Liver (tissue), 9 donors: Measurements from ENCODE around the gene PINLYP. TPM values are rescaled to one million over a fixed set of nuclear protein-coding genes. Genes with fewer than 3 reads are reported as not detected.

ENCODE experiments used
- DNase-seq: peaks from one replicate; pipeline ENCODE4 v3.0.0-alpha.2; 2017; ENCODE audit warnings: low spot score
- H3K27ac ChIP-seq, 2 donors: one replicate each; pipeline ENCODE4 v1.7.0; 2013; ENCODE audit warnings: inconsistent platforms in 2 of 2, low read length in 2 of 2, control low read depth in 1 of 2, low read depth in 1 of 2, mild to moderate bottlenecking in 1 of 2
- H3K27me3 ChIP-seq, 4 donors: one replicate each; pipeline versions ENCODE4 v1.6.1 to v1.7.0; 2013; ENCODE audit warnings: low read length in 3 of 4, inconsistent platforms in 1 of 4, mild to moderate bottlenecking in 1 of 4, moderate library complexity in 1 of 4; ENCODE audit not compliant: control insufficient read depth in 4 of 4, insufficient read depth in 4 of 4
- H3K36me3 ChIP-seq, 4 donors: one replicate each; pipeline versions ENCODE4 v1.6.1 to v1.7.0; 2013; ENCODE audit warnings: low read length in 3 of 4, mild to moderate bottlenecking in 3 of 4, low read depth in 1 of 4, moderate library complexity in 1 of 4; ENCODE audit not compliant: control insufficient read depth in 4 of 4, insufficient read depth in 3 of 4
- H3K4me1 ChIP-seq, 4 donors: one replicate each; pipeline versions ENCODE4 v1.6.1 to v1.7.0; 2013; ENCODE audit warnings: low read length in 3 of 4, mild to moderate bottlenecking in 3 of 4, moderate library complexity in 1 of 4; ENCODE audit not compliant: control insufficient read depth in 4 of 4, insufficient read depth in 4 of 4
- H3K4me3 ChIP-seq, 3 donors: one replicate each; pipeline versions ENCODE4 v1.6.1 to v1.7.0; 2013; ENCODE audit warnings: low read length in 3 of 3, control low read depth in 1 of 3, low read depth in 1 of 3, mild to moderate bottlenecking in 1 of 3
- H3K9ac ChIP-seq, 2 donors: one replicate each; pipeline ENCODE4 v1.7.0; 2013; ENCODE audit warnings: low read length in 2 of 2, mild to moderate bottlenecking in 2 of 2, moderate library complexity in 2 of 2, control low read depth in 1 of 2, low read depth in 1 of 2
- H3K9me3 ChIP-seq, 4 donors: one replicate each; pipeline versions ENCODE4 v1.6.1 to v1.7.0; 2013; ENCODE audit warnings: low read length in 3 of 4; ENCODE audit not compliant: control insufficient read depth in 4 of 4
- ATF3 ChIP-seq: IDR thresholded peaks from 2 replicates; pipeline ENCODE4 v1.6.1; 2016; ENCODE audit warnings: antibody characterized with exemption
- CTCF ChIP-seq: fragments of 150-350 bp; IDR thresholded peaks from 2 replicates; pipeline ENCODE4 v1.5.1; 2017; ENCODE audit warnings: improper control_type of control experiment, low read depth, low read length; ENCODE audit not compliant: missing input control
- EGR1 ChIP-seq, 2 donors: IDR thresholded peaks; 2 replicates each; pipeline ENCODE4 v1.6.1; 2016 to 2018; ENCODE audit warnings: antibody characterized with exemption in 2 of 2, low read depth in 2 of 2
- FOXA1 ChIP-seq: IDR thresholded peaks from 2 replicates; pipeline ENCODE4 v1.6.1; 2016; ENCODE audit warnings: antibody characterized with exemption
- FOXA2 ChIP-seq: IDR thresholded peaks from 2 replicates; pipeline ENCODE4 v1.6.1; 2016; ENCODE audit warnings: antibody characterized with exemption
- GABPA ChIP-seq, 2 donors: IDR thresholded peaks in 1 of 2; conservative IDR thresholded peaks in 1 of 2; 2 replicates each; pipeline ENCODE4 v1.6.1; 2016; ENCODE audit warnings: antibody characterized with exemption in 2 of 2, mild to moderate bottlenecking in 1 of 2, moderate library complexity in 1 of 2
- HNF4A ChIP-seq, 2 donors: conservative IDR thresholded peaks; 2 replicates each; pipeline ENCODE4 v1.6.1; 2016; ENCODE audit warnings: antibody characterized with exemption in 2 of 2, mild to moderate bottlenecking in 2 of 2
- HNF4G ChIP-seq: IDR thresholded peaks from 2 replicates; pipeline ENCODE4 v1.6.1; 2016; ENCODE audit warnings: antibody characterized with exemption
- JUND ChIP-seq, 2 donors: IDR thresholded peaks; 2 replicates each; pipeline ENCODE4 v1.6.1; 2016; ENCODE audit warnings: antibody characterized with exemption in 2 of 2
- NR2F2 ChIP-seq: IDR thresholded peaks from 2 replicates; pipeline ENCODE4 v1.6.1; 2016; ENCODE audit warnings: antibody characterized with exemption
- RAD21 ChIP-seq, 2 donors: IDR thresholded peaks; 2 replicates each; pipeline ENCODE4 v1.6.1; 2016; ENCODE audit warnings: antibody characterized with exemption in 2 of 2, mild to moderate bottlenecking in 2 of 2
- REST ChIP-seq: IDR thresholded peaks from 2 replicates; pipeline ENCODE4 v1.6.1; 2016; ENCODE audit warnings: antibody characterized with exemption, mild to moderate bottlenecking
- RXRA ChIP-seq, 2 donors: IDR thresholded peaks; 2 replicates each; pipeline ENCODE4 v1.6.1; 2017 to 2018; ENCODE audit warnings: antibody characterized with exemption in 2 of 2, mild to moderate bottlenecking in 1 of 2
- SP1 ChIP-seq: IDR thresholded peaks from 2 replicates; pipeline ENCODE4 v1.6.1; 2018; ENCODE audit warnings: antibody characterized with exemption, mild to moderate bottlenecking
- TAF1 ChIP-seq: conservative IDR thresholded peaks from 2 replicates; pipeline ENCODE4 v1.6.1; 2016; ENCODE audit warnings: antibody characterized with exemption, mild to moderate bottlenecking
- ZBTB33 ChIP-seq: IDR thresholded peaks from 2 replicates; pipeline ENCODE4 v1.6.1; 2016; ENCODE audit warnings: antibody characterized with exemption
- WGBS: extraction: QIAGEN DNeasy Blood & Tissue Kit; methylation state at CpG from one replicate; pipeline ENCODE4 v1.1.7; 2013; 5-methylcytosine and 5-hydroxymethylcytosine counted together
- polyA plus RNA-seq, 2 donors: library from polyadenylated mRNA; stranded (reverse) in 1 of 2; unstranded in 1 of 2; fragments of 200-250 nt in 1 of 2; fragments of >200 nt in 1 of 2; fragmentation: Nextera tagmentation in 1 of 2; extraction: Ambion mirVana in 1 of 2; gene quantifications; one replicate each; pipeline versions ENCODE4 v1.2.1 to v1.2.3, GENCODE V29; 2013 to 2015
- total RNA-seq, 2 donors: library from RNA; depleted of rRNA; stranded (reverse); fragments of >200 nt; gene quantifications; one replicate each; pipeline ENCODE4 v1.2.3, GENCODE V29; 2014
- donor health status: healthy.
- donor health status: healthy.
- donor health status: healthy.
- donor health status: healthy.
- donor health status: healthy.

The PINLYP gene
- total and polyA plus RNA-seq, 4 donors = 0.42 to 4.3 (median 0.57) TPM

GRCh38 chr19:43540381-43540780 is 35.2 kb upstream of the PINLYP start (continued):
- TF ChIP-seq CTCF = no peak
- no peak for TF ChIP-seq EGR1 (IDR thresholded peaks at IDR 0.05; ENCODE audit: low read depth in 2 of 2)
- no peak for TF ChIP-seq FOXA1
- TF ChIP-seq RAD21 (IDR thresholded peaks at IDR 0.05) = no peak
- no peak for TF ChIP-seq JUND (IDR thresholded peaks at IDR 0.05)
- no peak for TF ChIP-seq TAF1

- no peak overlapping the region for H3K4me3 ChIP-seq
- WGBS = 86% methylated on average over 5 of the region's 5 CpGs
- DNase-seq = no peak
- TF ChIP-seq SP1 = peak; percentile 54
- TF ChIP-seq HNF4G = peak; percentile 87
- TF ChIP-seq FOXA2 = no peak
- TF ChIP-seq NR2F2 = peak; percentile 85
- TF ChIP-seq RXRA (IDR thresholded peaks at IDR 0.05) = peak; percentile 73 to 93
- peak; percentile 88 to 97 for TF ChIP-seq HNF4A (conservative IDR thresholded peaks at IDR 0.05)
- TF ChIP-seq CTCF = no peak
- H3K36me3 ChIP-seq = peaks cover 4 to 16% (median 11%) of the 10 kb centered on the region in 4 donors
- no peaks in the 10 kb centered on the region for H3K9me3 ChIP-seq
- H3K9ac ChIP-seq = no peak overlapping the region
- no peaks in the 10 kb centered on the region for H3K27me3 ChIP-seq
- no peak overlapping the region for H3K27ac ChIP-seq
- H3K4me1 ChIP-seq = peaks cover 4 to 13% (median 7%) of the 10 kb centered on the region in 4 donors
These were observed 33.5 kb upstream of the PINLYP start for GRCh38 chr19:43541920-43542650.

GRCh38 chr19:43544077-43544476 is 31.5 kb upstream of the PINLYP start:
- Histone ChIP-seq H3K27me3 (no peaks in the 10 kb centered on the region), H3K9me3 (no peaks in the 10 kb centered on the region), H3K27ac (no peak overlapping the region), H3K36me3 (peaks cover 2 to 19% (median 10%) of the 10 kb centered on the region in 4 donors), H3K4me3 (no peak overlapping the region), H3K4me1 (peaks cover 4 to 13% (median 7%) of the 10 kb centered on the region in 4 donors), H3K9ac (no peak overlapping the region)
- 98% methylated on average over 9 of the region's 9 CpGs for WGBS
- no peak for DNase-seq
- TF ChIP-seq EGR1 (IDR thresholded peaks at IDR 0.05; ENCODE audit: low read depth in 2 of 2) (no peak), ZBTB33 (no peak), GABPA (IDR thresholded peaks at IDR 0.05 in 1 of 2, conservative IDR thresholded peaks at IDR 0.05 in 1 of 2) (no peak), HNF4G (no peak), HNF4A (conservative IDR thresholded peaks at IDR 0.05) (no peak), NR2F2 (no peak), FOXA2 (no peak), CTCF (no peak), ATF3 (no peak), TAF1 (no peak), REST (no peak), SP1 (no peak), FOXA1 (no peak), JUND (IDR thresholded peaks at IDR 0.05) (no peak), RXRA (IDR thresholded peaks at IDR 0.05) (no peak)
